ENCODE data around the gene CFAP61.
"Not testable (repeated sequence)": the region's sequence is repeated elsewhere in the genome, so short reads cannot be mapped to it uniquely, and the experiment has no call there.

Gene CFAP61

DNA sequence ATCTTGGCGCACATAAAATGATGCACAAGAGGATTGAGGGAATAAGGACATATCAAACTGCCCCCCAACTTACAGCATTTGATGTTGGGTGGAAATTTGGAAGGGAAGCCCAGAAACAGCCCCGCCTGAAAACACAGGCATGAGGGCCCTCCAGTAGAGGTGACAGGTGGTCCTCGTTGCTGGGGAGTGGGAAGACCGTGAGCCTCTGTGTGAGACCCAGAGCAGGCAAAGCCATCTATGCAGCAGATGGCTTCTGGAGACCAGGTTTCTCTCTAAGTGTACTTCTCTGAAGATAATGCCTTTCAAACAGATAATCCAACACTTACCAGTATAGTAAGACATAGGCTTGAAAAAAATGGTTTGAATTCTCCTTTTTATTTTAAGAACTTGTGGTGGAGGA, 183.3 kb downstream of the CFAP61 start:
- DNase-seq, result peak; percentile 99 to 100

DNA sequence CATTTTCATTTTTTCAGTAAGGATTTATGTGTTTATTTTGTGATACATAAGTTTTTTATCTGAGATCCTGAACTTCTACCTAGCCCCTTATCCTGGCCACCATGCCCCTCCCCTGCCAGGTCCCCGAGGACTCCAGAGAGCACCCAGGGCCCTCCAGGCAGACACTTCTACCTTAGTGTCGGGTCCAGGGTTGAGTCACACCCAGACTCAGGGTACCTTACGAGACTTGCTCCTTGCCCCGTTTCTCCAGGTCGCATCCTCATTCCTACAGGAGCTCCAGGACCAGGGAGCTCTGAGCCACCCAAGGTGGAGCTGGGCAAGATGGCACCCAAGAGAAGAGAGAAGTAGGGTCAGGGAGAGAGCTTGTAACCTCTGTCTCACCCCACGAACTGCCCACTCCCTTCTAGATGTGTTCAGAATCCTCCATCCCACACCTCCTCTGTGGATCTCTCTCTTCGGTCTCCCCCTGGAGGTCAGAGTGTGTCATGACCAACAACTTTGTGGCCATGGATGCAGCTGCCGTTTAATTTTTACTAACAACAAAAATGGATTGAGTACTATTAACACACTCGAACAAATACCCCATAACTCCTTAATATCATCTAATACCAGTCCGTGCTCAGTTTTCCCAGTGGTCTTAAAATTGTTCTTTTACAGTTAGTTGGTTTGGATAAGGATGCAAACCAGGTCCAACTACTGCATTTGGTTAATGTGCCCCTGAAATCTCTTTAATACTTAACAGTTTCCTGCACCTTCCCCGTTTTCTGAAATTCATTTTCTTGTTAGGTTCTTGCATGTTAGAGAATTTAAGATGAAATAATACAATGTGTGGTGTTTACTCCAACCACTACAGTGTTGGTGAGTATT, 185.0 kb downstream of the CFAP61 start:
- DNase-seq, result peak; percentile 77 to 81

DNA sequence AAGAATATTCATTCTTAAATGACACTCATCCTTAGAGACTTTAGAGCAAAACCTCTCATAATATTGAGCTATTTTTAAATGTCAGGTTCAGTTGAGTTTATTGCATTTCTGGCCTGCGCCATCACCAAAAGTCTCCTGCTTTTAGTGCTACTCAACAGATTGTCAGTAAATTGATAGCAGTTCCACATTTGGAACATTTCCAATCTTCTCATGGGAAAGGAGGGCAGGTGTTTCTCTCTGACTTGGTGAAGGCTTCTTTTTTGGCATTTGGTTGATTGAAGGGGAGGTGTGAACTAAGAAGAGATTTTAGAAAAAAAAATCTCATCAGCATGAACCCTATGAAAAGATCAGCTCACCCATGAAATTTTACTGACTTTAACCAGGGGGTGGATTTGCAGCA, 189.6 kb downstream of the CFAP61 start:
- DNase-seq, result peak; percentile 86 to 96

DNA sequence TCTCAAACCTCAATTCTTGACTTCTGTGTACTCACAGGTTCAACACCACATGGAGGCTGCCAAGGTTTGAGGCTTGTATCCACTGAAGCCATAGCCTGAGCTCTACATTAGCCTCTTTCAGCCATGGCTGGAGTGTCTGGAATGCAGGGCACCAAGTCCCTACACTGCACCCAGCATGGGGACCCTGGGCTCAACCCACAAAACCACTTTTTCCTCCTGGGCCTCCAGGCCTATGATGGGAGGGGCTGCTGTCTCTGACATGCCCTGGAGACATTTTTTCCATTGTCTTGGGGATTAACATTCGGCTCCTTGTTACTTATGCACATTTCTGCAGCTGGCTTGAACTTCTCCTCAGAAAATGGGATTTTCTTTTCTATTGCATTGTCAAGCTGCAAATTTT, 192.1 kb downstream of the CFAP61 start:
- DNase-seq, result not testable (repeated sequence)

DNA sequence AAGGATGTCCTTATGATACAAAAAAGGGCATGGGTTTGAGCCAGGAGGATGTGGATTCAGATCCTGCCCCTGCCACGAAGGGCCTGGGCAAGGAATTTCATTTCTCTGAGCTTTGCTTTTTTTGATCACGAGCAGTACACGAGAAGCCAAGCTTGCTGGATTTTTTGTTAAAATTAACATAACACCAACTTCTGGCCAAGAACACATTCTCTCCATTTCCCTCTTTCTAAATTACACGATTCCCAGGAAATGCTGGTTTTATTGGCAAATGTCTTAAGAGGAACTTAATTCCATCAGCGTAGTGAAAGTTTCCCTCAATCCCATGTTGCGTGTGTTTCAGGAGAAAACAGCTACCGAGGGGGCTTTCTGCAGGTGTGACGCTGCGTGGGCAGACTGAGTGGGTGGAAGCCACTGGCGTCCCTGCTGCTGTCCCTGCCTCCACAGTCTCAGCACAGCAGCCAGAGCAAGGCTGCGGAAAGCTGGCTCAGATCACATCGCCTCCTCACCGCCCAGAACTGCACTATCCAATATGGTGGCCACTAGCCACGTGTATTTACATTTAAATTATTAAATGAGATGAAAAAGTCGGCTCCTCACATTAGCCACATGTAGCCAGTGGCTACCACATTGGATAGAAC, 194.8 kb downstream of the CFAP61 start:
- DNase-seq, result no peak

DNA sequence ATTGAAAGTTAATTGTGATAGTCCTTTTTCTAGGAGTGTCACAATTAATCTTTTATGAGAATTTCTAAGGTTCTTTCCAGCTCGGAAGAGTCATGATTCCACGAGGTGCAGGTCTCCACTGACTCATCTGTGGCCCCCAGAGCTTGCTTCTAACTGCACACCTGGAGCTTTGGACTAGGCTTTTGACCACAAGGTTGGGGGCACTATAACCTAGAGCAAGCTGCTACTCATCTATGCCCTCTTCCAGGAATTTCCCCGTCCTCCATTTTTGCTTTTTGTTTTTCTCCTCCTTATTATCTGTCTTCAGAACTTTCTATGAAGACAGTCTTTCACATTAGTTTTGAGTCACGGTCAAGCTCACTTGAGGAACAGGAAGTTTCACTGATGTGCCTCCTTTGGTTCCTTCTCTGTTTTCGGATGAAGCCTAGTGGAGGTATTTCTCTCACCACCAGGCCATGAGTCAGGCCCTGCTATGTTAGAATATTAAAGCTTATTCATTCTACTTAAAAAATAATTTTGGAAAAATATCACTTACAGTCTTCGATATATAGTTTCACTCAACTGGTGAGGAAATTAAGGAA, 196.4 kb downstream of the CFAP61 start:
- no peak for DNase-seq

DNA sequence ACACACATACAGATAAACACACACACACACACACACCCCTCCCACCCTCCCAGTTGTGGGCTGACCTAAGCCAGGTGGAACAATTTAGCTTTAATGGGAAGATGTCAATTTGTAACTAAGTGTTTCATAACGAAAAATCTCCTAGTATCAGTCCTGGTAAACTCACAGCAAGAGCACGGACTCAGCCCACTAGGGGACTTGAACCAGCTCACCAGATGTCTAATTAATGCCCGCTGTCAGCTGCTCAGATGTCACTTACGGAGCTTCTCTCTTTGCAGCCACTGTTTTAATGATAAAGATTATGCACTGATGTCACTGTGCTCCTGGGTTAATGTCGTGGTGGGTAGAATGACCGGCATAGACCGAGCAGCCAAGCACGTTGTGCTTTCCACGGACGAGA, 199.0 kb downstream of the CFAP61 start:
- peak; percentile 92 to 96 for DNase-seq

DNA sequence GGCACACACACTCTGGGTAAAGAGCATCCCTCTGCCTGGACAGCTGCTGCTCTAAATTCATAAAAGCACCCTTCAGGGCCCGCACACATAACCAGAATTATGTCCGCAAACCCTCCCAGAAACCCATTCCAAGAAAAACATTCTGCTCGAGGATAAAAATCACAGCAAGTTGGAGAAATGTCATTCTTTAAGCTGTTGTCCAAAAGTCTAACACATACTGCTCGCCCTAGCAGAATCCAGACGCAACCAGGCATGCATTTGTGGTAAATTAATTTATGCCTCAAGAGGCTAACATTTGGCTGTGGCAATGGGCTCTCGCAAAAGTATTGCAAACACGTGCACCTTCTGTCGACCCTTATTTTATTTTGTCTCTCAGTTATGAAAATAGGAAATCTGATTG, 199.5 kb downstream of the CFAP61 start:
- DNase-seq, result peak in 1 of 2 experiments; percentile 89

DNA sequence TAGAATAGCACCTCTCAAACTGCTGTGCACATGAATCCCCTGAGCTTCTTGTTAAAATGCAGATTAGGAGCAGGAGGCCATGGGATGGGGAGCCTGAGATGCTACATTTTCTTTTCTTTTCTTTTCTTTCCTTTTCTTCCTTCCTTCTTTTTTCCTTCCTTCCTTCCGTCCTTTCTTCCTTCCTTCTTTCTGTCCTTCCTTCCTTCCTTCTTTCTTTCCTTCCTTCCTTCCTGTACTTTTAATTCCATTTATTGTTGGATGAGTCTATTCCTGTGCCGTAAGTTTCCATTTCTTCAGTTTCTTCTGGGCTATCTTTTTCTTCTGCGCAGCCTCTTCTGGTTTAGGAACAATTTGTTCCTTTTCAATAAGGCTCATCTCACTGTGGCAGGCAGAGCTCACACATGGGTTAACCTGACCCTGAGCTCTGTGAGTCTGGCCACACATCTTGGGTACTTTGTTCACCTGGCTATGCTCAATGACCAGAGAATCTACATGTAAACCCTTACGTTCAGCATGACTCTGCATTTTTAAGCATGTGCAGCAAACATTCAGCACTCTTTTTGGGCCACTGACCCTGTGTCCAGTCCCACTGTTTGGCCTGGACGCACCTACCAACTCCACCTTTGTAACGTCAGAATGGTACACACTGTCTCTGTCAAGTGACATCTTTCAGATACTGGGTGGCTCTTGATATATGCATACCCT, 200.9 kb downstream of the CFAP61 start:
- no peak for DNase-seq

DNA sequence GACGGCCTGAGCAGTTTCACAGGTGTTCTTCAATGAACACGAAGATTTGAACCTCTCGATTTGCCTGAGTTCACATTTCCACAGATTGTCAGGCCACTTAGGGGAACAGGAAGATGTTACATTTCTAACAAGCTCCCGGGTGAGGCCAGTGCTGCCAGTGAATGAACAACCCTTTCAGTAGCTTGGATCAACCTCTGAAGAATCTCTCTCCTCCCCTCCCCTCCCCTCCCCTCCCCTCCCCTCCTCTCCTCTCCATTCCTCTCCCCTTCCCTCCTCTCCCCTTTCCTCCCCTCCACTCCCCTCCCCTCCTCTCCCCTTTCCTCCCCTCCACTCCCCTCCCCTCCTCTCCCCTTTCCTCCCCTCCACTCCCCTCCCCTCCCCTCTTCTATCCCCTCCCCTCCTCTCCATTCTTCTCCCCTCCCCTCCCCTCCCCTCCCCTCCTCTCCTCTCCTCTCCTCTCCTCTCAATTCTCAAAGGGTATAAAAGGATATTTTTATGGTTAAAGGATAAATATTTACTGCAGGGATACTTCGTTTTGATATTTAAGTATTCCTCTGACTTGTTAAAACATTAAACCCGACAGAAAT, 201.5 kb downstream of the CFAP61 start:
- DNase-seq, result no peak

DNA sequence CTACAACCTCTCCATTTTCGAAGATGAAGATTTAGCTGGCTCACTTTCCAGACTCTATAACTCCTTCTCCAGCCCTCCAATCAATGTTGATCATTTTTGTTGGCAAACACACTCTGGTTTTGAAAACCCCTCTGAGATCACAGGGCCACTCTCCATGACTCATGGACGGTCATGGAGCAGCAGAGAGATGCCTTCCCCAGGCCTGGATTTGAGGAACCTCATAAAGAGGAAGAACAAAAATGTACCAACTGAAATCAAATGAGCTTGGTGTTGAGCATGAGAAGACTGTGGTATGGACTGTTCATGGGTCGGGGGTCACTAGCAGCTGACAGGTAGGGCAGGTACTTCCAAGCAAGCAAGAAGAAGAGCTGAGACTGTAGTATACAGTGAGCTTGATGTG, 202.8 kb downstream of the CFAP61 start:
- DNase-seq, result no peak

DNA sequence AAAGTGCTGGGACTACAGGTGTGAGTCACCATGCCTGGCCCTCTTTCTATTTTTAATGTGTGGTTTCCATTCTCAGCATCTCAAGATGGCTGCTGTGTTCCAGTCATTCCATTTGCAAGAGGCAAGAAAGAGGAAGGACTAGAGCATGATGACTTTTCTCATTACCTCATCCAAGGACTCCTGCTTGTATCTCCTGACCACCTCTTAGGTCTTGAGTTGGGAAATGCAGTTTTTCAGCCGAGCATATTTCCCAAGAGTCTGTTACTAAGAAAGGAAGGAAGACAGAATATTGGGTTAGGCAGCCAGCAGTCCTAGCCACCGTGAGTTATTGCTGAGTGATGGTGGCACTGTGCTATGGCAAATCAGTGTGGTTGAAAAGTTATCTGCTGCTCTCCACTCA, 207.2 kb downstream of the CFAP61 start:
- no peak for DNase-seq

DNA sequence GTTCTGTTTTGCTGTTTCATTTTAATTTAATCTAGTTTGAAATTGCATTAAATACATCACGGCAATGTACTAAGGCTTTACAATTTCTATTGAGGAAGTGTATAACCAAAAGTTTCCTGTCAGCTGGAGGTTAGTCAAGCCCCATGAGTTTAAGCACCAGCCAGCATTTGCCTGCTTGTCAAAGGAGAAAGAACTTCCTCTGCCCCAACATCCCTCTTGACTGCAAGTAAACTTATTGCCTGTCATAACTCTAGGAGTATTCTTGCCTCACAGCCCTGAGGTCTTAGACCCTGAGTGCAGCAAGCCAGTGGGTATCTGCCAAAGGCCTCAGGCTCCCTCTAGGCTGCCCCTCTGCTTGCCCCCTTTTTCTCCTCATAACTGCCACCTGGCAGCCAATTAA, 208.8 kb downstream of the CFAP61 start:
- DNase-seq, result no peak

DNA sequence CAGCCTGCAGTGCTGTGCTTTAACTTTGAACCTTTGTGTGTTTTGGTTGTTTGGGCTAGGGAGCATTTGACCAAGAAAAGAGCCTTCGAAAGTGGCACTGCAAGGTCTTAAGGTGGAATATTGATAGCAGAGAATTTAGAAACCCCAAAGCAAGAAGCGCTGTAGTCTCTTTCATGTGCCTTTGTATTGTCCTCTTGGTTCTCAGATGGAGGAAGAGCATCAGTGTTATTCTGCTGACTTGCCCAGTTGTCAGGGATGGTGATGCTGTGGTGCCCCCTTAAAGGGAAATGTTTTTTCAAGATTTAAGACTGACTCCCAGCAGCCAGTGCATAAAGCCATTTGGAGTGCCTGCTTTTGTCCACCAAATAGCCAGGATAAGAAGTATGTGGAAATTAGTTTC, 212.9 kb downstream of the CFAP61 start:
- no peak for DNase-seq

DNA sequence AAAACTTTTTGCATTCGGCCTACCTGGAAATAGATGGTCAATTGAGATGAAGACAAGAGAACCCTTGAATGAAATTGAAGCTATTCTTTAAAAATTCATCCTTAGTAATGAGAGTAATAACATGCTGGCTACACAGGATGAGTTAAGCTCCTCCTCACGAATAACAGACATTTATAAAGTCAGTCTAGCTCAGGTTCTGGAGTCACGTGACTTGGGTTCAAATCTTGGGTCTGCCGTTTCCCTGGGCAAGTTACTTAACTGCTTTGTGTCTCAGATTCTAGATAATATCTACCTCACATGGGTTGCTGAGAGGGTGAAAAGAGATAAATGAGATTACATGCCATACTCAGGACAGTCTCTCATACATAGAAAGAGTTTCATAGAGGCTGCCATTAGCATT, 214.2 kb downstream of the CFAP61 start:
- DNase-seq, result no peak

DNA sequence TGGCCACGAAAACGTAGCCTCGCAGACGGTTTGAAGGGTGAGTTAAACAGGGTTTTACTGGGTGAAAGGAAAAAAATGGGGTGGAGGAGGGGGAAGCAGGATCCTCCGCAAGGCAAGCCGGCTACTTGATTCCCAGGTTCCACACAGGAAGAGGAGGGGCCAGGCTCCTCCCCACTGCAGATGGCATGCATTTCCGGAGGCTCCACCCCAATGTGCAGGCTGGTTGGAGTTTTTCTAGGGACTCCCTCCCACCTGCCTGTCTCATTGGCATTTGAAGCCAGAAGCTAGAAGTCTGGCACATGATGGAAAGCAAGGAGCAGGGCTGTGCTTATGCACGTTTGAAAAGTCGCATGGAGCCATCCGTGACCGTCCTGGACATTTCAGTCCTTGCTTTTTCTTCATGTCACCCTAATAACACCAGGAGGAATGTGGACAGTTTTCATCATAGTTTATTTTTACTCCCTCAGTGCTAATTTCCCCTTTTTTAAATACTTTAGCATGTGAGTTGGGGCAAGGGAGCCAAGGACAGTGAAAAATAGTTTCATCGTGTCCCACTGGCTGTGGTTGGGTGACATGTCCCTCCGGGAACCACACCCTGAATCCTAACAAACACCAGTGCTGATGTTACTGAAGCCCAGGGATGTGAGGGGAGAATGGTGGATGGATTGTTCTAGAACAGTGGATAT, 215.5 kb downstream of the CFAP61 start:
- peak; percentile 96 to 98 for DNase-seq

DNA sequence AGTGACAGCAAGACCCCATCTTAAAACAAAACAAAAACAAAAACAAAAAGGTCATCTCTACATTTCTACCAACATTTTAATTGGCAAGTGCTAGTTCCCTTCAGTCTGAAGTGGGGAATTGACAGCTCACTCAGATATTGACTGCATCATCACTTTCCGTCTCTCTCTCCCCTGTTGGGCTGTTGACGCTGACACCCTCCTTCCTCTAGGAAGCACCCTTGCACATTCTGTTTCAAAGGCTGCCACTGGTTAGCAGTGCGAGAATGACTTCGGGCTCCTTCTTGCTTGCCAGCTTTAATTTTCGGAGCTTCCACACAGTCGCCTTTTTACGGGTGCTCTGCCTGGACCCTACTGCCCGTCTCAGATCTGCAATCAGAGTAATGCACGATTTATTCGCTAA, 218.9 kb downstream of the CFAP61 start:
- no peak for DNase-seq

DNA sequence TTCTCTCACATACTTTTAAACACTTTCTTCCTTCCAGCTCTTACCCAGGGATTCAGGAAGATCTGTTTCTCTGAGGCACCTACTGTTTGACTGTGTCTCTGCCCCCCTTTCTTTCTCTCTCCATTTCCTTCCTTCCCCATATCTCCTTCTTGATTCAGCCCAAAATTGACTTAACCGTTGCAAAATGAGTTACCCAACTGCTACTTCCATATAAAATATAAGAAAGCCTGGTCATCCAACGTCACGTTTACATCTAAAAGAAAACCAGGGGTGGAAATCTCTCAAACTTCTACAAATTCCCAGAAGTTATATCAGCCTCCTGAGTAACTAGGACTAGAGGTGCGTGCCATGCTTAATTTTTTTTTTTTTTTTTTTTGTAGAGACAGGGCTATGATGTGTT, 220.4 kb downstream of the CFAP61 start:
- no peak for DNase-seq

DNA sequence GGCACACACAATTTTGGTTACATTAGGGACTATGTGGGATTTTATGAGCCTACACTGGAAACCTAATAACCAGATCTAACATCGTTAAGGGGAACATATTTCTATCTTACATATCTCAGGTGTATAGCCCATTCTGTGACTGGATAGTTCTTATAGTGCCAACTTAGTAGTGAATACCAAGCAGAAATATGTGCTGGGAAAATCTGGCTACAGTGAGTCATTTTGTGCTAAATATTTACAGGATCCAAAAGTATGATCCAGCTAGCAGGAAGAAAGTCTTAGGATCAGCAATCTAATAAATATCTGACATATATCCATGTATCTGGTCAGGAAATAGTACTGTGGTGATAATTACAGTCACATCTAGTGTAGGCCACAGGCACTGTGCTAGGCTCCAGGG, 221.0 kb downstream of the CFAP61 start:
- no peak for DNase-seq

DNA sequence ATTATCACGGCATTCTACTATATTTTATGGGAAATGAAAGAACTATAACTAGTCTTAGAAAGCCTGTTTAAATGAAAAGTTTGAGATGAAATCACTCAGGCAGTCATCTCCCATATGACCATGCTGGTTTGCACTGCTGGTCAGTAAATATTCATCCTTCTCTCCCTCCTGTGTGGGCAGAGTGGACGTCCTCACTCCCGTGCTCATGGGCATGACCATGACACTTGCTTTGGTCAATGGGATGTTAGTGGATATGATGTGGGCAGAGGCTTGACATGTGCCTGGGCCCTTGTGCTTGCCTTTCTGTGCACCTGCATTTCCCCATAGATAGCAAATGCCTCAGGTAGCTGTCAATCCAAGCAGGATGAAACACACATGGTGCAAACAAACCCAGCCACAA, 222.5 kb downstream of the CFAP61 start:
- no peak for DNase-seq

DNA sequence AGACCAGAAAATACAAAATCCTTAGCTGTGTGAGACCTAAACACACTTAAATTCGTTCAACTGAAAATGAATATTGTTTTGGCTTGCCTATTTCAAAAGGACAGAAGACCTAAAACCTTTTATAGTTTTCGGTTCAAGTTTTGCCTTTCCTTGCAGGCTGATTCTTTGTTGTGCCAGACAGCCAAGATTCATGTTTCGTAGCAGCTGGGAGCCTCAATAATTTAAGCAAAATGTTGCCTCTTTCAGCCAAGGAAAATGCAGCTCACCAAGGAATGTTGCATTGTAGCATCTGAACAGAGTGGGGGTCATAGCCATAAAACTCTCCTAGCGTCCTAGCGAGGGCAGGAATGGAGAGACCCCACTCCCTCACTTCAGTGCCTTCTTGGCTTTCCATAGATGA, 223.3 kb downstream of the CFAP61 start:
- DNase-seq, result no peak

DNA sequence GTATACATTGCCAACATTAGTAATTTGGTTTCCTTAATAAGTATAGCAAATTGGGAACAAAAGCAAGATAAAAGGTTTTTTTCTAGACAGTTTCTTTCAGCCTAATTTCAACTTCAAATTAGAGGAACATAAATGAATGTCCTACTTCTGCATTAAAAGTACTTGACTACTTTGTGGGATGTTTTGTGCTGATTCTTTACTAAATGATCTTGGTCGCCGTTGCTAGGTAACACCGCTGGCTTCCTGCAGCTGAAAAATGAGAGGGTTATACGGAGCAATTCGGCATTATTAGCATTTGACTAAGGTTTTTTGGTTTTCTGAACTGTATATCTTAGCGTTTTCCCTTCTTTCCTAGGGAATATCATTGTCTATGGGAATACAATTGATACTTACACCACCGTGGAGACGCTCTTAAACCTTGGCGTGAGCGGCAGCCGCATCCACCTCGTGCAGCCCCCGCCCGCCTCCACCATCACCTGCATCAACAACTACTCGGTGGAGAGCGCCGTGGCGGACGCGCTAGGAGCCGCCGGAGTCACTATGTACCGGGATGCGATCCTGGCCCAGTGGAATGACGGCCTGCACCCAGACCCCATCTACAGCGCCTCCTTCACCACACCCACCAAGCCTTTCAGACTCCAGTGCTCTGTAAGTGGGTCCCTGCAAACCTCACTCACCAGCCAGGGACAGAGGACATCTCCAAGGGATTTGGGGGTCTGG, 224.6 kb downstream of the CFAP61 start:
- DNase-seq, result peak in 1 of 2 experiments; percentile 34
